Caco-2 (cell line): ENCODE data around the gene SCUBE1. TPM values are rescaled to one million over a fixed set of nuclear protein-coding genes. Genes with fewer than 3 reads are reported as not detected.

ENCODE experiments used
- BruUV-seq: library from RNA; stranded (reverse); fragments of 400-500 nt; replicated peaks from 2 replicates; lab custom pipeline; 2021; lab: Mats Ljungman, UMichigan
- CTCF ChIA-PET: fragments of 300-600 bp; sonication (Branson Sonifier 250); formaldehyde crosslinking; loops from one replicate; lab custom pipeline; 2022; ENCODE audit warnings: antibody characterized with exemption; lab: Charles Lee
- POLR2A ChIA-PET: fragments of 300-600 bp; sonication (Branson Sonifier 250); formaldehyde crosslinking; loops from one replicate; lab custom pipeline; 2022; ENCODE audit warnings: antibody characterized with exemption; lab: Charles Lee
- DNase-seq, 2 experiments: peaks; one replicate each; pipeline versions ENCODE4 v3.0.0 to v3.0.0-alpha.2; 2020 to 2022
- H3K27me3 ChIP-seq: replicated peaks from 2 replicates; pipeline ENCODE4 v1.6.0; 2011; ENCODE audit warnings: low read length; ENCODE audit not compliant: control insufficient read depth, insufficient read depth
- H3K36me3 ChIP-seq: 2 replicates; pipeline ENCODE4 v1.5.1; 2011; ENCODE audit warnings: low read length; ENCODE audit not compliant: control insufficient read depth, insufficient read depth
- H3K4me1 ChIP-seq: fragments of 250-450 bp; sonication (Bioruptor Pico); 2 replicates; pipeline ENCODE4 v1.5.1; 2020; ENCODE audit warnings: mild to moderate bottlenecking
- H3K4me3 ChIP-seq: 2 replicates; pipeline ENCODE4 v1.5.1; 2011; ENCODE audit warnings: low read depth, mild to moderate bottlenecking, control low read depth, low read length
- H3K9me3 ChIP-seq: fragments of 250-450 bp; sonication (Bioruptor Pico); 2 replicates; pipeline ENCODE4 v1.5.1; 2020; ENCODE audit warnings: mild to moderate bottlenecking, moderate library complexity
- H3K27ac Mint-ChIP-seq: one replicate; pipeline ENCODE4 v1.8.0; 2022; ENCODE audit warnings: mixed read lengths; ENCODE audit not compliant: unreplicated experiment
- H3K27me3 Mint-ChIP-seq: one replicate; pipeline ENCODE4 v1.8.0; 2022; ENCODE audit warnings: mixed read lengths; ENCODE audit not compliant: insufficient read depth, unreplicated experiment
- H3K36me3 Mint-ChIP-seq: one replicate; pipeline ENCODE4 v1.8.0; 2022; ENCODE audit warnings: mild to moderate bottlenecking, mixed read lengths; ENCODE audit not compliant: insufficient read depth, unreplicated experiment
- H3K4me1 Mint-ChIP-seq: one replicate; pipeline ENCODE4 v1.8.0; 2022; ENCODE audit warnings: low read depth, mixed read lengths; ENCODE audit not compliant: unreplicated experiment
- H3K4me3 Mint-ChIP-seq: one replicate; pipeline ENCODE4 v1.8.0; 2022; ENCODE audit warnings: mild to moderate bottlenecking, moderate library complexity, mixed read lengths; ENCODE audit not compliant: unreplicated experiment
- H3K9me3 Mint-ChIP-seq: one replicate; pipeline ENCODE4 v1.8.0; 2022; ENCODE audit warnings: mixed read lengths; ENCODE audit not compliant: unreplicated experiment
- CTCF ChIP-seq, 2 experiments: fragments of 200-600 bp in 1 of 2; IDR thresholded peaks; 1 replicate in 1 of 2; 2 replicates in 1 of 2; pipeline versions ENCODE4 v1.5.1 to v1.8.0; 2011 to 2022; ENCODE audit warnings: antibody characterized with exemption in 1 of 2, control low read depth in 1 of 2, inconsistent platforms in 1 of 2, low read depth in 1 of 2, low read length in 1 of 2, mild to moderate bottlenecking in 1 of 2, moderate library complexity in 1 of 2; ENCODE audit not compliant: insufficient read depth in 1 of 2, severe bottlenecking in 1 of 2, unreplicated experiment in 1 of 2
- intact Hi-C: fragments of 100-400 bp; cut with micrococcal nuclease; formaldehyde crosslinking; loops from one replicate; pipeline ENCODE4 v1.10.0; 2022; ENCODE audit not compliant: unreplicated experiment
- total RNA-seq: library from RNA; stranded (reverse); gene quantifications from 2 replicates; pipeline ENCODE4 v1.2.3, GENCODE V29; 2022

The SCUBE1 gene
- total RNA-seq, 1 experiment from 2014 or later, result not detected

- intact Hi-C loops, result no loop called here
- CTCF ChIA-PET, result no interaction called here
These were observed 115.9 kb downstream of the SCUBE1 start for GRCh38 chr22:43227239-43227630.

GRCh38 chr22:43226377-43227238, 116.6 kb downstream of the SCUBE1 start:
- Histone ChIP-seq H3K27me3 (no peaks in the 10 kb centered on the region), H3K9me3 (no peaks in the 10 kb centered on the region), H3K4me3 (no peak overlapping the region), H3K36me3 (no peaks in the 10 kb centered on the region), H3K4me1 (0 out of 2 replicates have a peak, but pooled peaks cover 8% of the 10 kb centered on the region)
- TF ChIP-seq CTCF (IDR thresholded peaks at IDR 0.05; ENCODE audit: insufficient read depth in 1 of 2, low read depth in 1 of 2, low read length in 1 of 2, severe bottlenecking in 1 of 2, unreplicated experiment in 1 of 2), result no peak
- CTCF ChIA-PET, result no interaction called here
- no peaks in the 10 kb centered on the region for H3K9me3 Mint-ChIP-seq
- intact Hi-C loops, result no loop called here
- POLR2A ChIA-PET, result no interaction called here
- H3K36me3 Mint-ChIP-seq, result peaks cover 7% of the 10 kb centered on the region
- peaks cover 6% of the 10 kb centered on the region for H3K27me3 Mint-ChIP-seq
- H3K27ac Mint-ChIP-seq, result no peak overlapping the region
- no TSS peak for BruUV-seq
- DNase-seq, result no peak
- no peak overlapping the region for H3K4me3 Mint-ChIP-seq
- peaks cover 6% of the 10 kb centered on the region for H3K4me1 Mint-ChIP-seq

More at GRCh38 chr22:43227239-43227630, 115.9 kb downstream of the SCUBE1 start:
- peaks cover 6% of the 10 kb centered on the region for H3K27me3 Mint-ChIP-seq
- peaks cover 6% of the 10 kb centered on the region for H3K4me1 Mint-ChIP-seq
- no peak overlapping the region for H3K4me3 Mint-ChIP-seq
- no peak overlapping the region for H3K27ac Mint-ChIP-seq
- peaks cover 7% of the 10 kb centered on the region for H3K36me3 Mint-ChIP-seq
- no peak for DNase-seq
- no peak for TF ChIP-seq CTCF (IDR thresholded peaks at IDR 0.05; ENCODE audit: insufficient read depth in 1 of 2, low read depth in 1 of 2, low read length in 1 of 2, severe bottlenecking in 1 of 2, unreplicated experiment in 1 of 2)
- Histone ChIP-seq H3K4me1 (0 out of 2 replicates have a peak, but pooled peaks cover 8% of the 10 kb centered on the region), H3K9me3 (no peaks in the 10 kb centered on the region), H3K4me3 (no peak overlapping the region), H3K27me3 (no peaks in the 10 kb centered on the region), H3K36me3 (no peaks in the 10 kb centered on the region)
- POLR2A ChIA-PET, result no interaction called here
- H3K9me3 Mint-ChIP-seq, result no peaks in the 10 kb centered on the region
- BruUV-seq, result no TSS peak

- H3K9me3 ChIP-seq, result no peaks in the 10 kb centered on the region
- TF ChIP-seq CTCF (IDR thresholded peaks at IDR 0.05; ENCODE audit: insufficient read depth in 1 of 2, low read depth in 1 of 2, low read length in 1 of 2, severe bottlenecking in 1 of 2, unreplicated experiment in 1 of 2), result no peak
- no peaks in the 10 kb centered on the region for H3K9me3 Mint-ChIP-seq
- intact Hi-C loops, result no loop called here
- H3K4me3 ChIP-seq, result no peak overlapping the region
- H3K36me3 ChIP-seq, result no peaks in the 10 kb centered on the region
- DNase-seq, result no peak
- no peak overlapping the region for H3K4me3 Mint-ChIP-seq
- no peaks in the 10 kb centered on the region for H3K27me3 ChIP-seq
- no peaks in the 10 kb centered on the region for H3K4me1 Mint-ChIP-seq
- H3K27me3 Mint-ChIP-seq, result peaks cover 3% of the 10 kb centered on the region
- H3K4me1 ChIP-seq, result no peaks in the 10 kb centered on the region
- no peaks in the 10 kb centered on the region for H3K36me3 Mint-ChIP-seq
- no peak overlapping the region for H3K27ac Mint-ChIP-seq
- ChIA-PET POLR2A (no interaction called here), CTCF (no interaction called here)
- no TSS peak for BruUV-seq
These were observed 117.6 kb downstream of the SCUBE1 start for GRCh38 chr22:43225609-43226008.
